ENCODE data around the gene GLB1L2. TPM values are rescaled to one million over a fixed set of nuclear protein-coding genes. Genes with fewer than 3 reads are reported as not detected.

Gene GLB1L2
- total RNA-seq, 1 donor from 2014 or later, result 1.7 TPM

GRCh38 chr11:134395002-134395401, 63.2 kb downstream of the GLB1L2 start:
- no peak for TF ChIP-seq CTCF (IDR thresholded peaks at IDR 0.05)
- Histone ChIP-seq H3K27me3 (no peaks in the 10 kb centered on the region), H3K36me3 (no peaks in the 10 kb centered on the region), H3K9me3 (no peaks in the 10 kb centered on the region), H3K27ac (no peak overlapping the region), H3K4me1 (no peaks in the 10 kb centered on the region), H3K4me3 (no peak overlapping the region)
- no peak for DNase-seq (ENCODE audit: low spot score in 2 of 2)
- intact Hi-C loops (cut with DNase I), result no loop called here

- intact Hi-C loops (cut with DNase I), result no loop called here
- no peak for DNase-seq (ENCODE audit: low spot score in 2 of 2)
- Histone ChIP-seq H3K4me3 (no peak overlapping the region), H3K27me3 (no peaks in the 10 kb centered on the region), H3K36me3 (no peaks in the 10 kb centered on the region), H3K9me3 (no peaks in the 10 kb centered on the region), H3K4me1 (no peaks in the 10 kb centered on the region), H3K27ac (no peak overlapping the region)
- no peak for TF ChIP-seq CTCF (IDR thresholded peaks at IDR 0.05)
Measured at GRCh38 chr11:134397304-134398078, 65.7 kb downstream of the GLB1L2 start.

- Histone ChIP-seq H3K36me3 (no peaks in the 10 kb centered on the region), H3K4me1 (no peaks in the 10 kb centered on the region), H3K9me3 (no peaks in the 10 kb centered on the region), H3K27me3 (no peaks in the 10 kb centered on the region), H3K27ac (no peak overlapping the region), H3K4me3 (no peak overlapping the region)
- no peak for DNase-seq (ENCODE audit: low spot score in 2 of 2)
- intact Hi-C loops (cut with DNase I), result no loop called here
- no peak for TF ChIP-seq CTCF (IDR thresholded peaks at IDR 0.05)
Measured at GRCh38 chr11:134398079-134398444, 66.3 kb downstream of the GLB1L2 start.

GRCh38 chr11:134398644-134399292, 67.0 kb downstream of the GLB1L2 start:
- Histone ChIP-seq H3K4me3 (no peak overlapping the region), H3K27ac (no peak overlapping the region), H3K36me3 (no peaks in the 10 kb centered on the region), H3K9me3 (no peaks in the 10 kb centered on the region), H3K4me1 (no peaks in the 10 kb centered on the region), H3K27me3 (no peaks in the 10 kb centered on the region)
- no peak for DNase-seq (ENCODE audit: low spot score in 2 of 2)
- TF ChIP-seq CTCF (IDR thresholded peaks at IDR 0.05), result no peak
- intact Hi-C loops (cut with DNase I), result no loop called here

GRCh38 chr11:134399293-134399654, 67.5 kb downstream of the GLB1L2 start:
- no peak for DNase-seq (ENCODE audit: low spot score in 2 of 2)
- Histone ChIP-seq H3K9me3 (no peaks in the 10 kb centered on the region), H3K27me3 (no peaks in the 10 kb centered on the region), H3K36me3 (no peaks in the 10 kb centered on the region), H3K4me1 (no peaks in the 10 kb centered on the region), H3K27ac (no peak overlapping the region), H3K4me3 (no peak overlapping the region)
- intact Hi-C loops (cut with DNase I), result no loop called here
- TF ChIP-seq CTCF (IDR thresholded peaks at IDR 0.05), result no peak

Measured in ascending aorta (tissue), 2 donors.